Tongue (tissue), 2 donors: ENCODE measurements around the gene EPB41. TPM values are rescaled to one million over a fixed set of nuclear protein-coding genes. Genes with fewer than 3 reads are reported as not detected.
A peak's percentile ranks its signal among the peaks of the same experiment; 100 is the strongest.
"Not testable (repeated sequence)": the region's sequence is repeated elsewhere in the genome, so short reads cannot be mapped to it uniquely, and the experiment has no call there.

Experiments
- DNase-seq: peaks from one replicate; pipeline ENCODE4 v3.0.0-alpha.2; 2015
- total RNA-seq: library from RNA; depleted of rRNA; stranded (reverse); fragments of >200 nt; gene quantifications from one replicate; pipeline ENCODE4 v1.2.3, GENCODE V29; 2014

The EPB41 gene
- 27.7 TPM for total RNA-seq

DNA sequence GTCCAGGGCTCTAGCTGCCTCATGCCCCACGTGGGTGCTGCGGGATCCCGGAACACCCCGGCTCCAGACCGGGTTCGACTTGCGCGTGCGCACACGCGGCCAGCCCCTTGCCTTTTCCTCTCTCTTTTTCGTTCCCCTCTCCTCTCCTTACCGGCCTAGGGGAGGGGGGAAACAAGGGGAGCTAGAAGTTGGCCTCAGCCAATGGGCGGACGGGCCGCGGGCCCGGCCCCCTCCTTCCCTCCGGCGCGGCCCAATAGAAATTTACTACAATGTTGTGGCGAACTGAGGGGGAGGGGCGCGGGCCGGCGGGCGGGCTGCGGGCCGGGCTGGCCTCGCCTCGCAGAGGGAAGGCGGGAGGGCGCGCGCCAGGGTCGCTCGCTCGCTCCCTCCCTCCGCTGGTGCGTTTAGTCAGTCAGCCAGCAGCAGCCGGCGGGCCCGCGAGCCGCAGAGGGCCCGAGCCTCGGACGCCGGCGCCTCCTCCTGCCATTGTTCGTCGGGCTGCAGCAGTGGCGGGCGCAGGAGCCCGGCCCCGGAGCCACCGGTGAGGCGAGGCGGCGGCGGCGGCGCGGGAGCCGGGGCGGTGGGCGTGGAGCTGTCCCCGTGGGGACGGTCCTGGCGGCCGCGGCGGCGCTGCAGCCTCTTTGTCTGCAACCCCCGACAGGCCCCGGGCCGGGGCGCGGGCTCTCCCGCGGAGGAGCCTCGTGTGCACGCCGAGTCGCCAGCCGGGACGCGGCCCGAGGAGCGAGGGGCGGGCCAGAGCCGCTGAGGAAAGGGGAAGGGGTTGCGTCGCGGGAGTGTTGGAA lies at the start of gene EPB41:
Gene EPB41, plus strand, starts transcription at position 342 of the 803 bp plus-strand sequence. CDS start 72,869 bp downstream, outside the sequence.
- peak; percentile 98 for DNase-seq

DNA sequence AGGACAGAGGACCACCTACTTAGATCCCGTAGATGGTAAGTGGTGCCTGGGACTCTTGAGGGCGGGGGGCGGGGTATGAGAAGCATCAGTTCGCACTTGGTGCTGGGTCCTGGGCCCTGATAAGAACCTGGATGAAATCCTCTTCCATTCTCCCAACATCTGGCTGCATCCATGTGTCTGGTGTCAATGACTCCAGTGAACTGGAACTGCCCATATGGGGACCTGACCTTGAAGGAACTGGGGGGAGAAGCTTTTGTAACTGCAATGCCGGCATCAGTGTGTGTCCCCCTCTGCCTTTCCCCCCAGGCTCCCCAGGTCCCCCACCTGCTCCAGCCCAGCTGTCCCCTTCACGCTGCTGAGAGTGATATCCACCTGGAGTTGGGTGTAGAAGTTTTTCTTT lies 49.7 kb upstream of the EPB41 start:
- no peak for DNase-seq

DNA sequence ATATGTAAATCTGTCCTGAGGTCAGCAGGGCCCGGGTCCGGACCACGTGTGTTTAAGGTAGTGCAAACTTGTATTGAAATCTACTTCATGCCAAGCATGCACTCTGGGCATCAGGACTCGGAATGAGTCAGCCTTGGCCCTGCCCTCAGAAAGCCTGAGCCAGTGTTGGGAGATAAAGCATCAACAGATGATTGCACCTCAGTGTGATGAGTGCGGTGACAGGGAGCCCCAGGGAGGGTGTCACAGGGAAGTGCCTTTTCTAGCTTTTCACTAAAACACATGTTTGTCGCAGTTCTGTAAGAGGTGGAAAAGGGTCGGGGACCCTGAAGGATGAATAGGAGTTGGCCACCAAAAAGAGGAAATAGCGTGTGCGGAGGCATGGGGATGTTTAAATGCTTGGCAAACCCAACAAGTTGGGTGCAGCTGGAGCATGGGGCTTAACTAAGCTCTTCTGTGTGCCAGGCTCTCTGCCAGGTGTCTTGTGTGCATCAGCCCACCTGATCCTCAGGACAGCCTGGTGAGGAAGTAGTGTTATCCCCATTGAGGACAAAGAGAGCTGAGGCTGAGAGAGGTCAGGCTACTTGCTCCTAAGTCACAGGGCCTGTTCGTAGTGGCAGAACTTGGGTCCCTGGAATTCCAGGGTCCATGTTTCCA lies 48.2 kb upstream of the EPB41 start:
- no peak for DNase-seq

DNA sequence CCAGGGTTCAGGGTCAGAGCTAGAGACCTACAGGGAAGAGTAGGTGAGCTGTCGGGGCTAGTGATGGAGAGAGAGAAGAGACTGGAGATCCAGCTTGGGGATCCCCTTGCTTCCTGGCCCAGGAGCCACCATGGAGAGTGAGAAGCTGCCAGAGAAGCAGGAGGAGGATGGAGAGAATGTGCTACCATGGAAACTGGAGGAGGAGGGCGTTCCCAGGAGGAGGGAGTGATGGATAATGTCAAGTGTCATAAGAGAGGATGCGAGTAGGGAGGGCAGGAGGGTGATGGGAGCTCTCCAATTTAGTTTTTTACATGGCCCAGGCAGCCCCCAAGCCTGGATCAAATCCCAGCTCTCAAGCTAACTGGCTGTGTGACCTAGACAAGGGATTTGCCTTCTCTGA lies 46.5 kb upstream of the EPB41 start:
- DNase-seq: no peak

DNA sequence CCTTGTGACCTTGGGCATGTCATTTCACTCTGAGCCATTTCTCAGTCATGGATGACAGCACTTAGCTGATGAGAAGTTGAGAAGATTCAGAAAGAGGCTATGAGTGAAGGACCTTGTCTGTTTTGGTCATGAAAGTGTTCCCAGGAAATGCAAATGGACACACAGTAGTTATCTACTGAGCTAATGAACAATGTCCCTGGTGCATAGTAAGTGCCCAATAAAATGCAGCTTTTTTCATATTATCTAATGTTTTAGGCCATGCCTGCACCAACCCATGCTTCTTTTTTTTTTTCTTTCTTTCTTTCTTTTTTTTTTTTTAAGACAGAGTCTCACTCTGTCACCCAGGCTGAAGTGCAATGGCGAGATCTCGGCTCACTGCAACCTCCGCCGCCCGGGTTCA lies 44.4 kb upstream of the EPB41 start:
- no peak for DNase-seq

DNA sequence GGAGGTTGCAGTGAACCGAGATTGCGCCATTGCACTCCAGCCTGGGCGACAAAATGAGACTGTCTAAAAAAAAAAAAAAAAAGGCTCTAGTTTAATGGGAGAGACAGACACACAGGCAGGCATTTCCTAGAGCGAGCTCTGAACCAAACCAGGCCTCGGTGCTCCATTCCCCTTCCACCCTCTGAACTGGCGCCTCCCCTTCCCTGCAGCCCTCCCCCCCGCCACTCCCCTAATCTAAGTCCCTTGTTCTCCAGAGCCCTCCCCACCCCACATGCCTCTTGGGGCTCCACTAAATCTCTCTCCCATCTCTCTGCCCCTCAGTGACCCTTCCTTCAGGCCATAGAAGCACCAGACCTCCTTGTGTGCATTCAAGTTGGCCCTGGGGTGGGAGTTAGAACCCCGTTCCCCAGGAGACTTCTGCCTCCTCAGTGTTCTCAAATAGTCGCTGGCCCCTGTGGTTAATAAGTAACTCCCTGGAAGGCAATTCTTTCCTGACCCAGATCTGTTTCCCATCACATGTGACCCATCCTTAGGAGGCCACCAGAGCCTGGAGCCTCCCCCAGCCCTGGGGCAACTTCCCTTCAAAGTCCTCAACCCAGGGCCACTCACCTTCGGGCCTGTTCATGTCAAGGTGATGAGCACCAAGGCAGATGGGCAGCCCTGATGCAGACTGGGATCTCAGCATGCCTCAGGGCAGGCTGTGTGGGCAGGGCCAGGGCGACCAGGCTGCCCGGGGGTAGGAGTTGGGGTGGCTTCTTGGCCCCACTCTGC lies 42.6 kb upstream of the EPB41 start:
- DNase-seq: no peak

DNA sequence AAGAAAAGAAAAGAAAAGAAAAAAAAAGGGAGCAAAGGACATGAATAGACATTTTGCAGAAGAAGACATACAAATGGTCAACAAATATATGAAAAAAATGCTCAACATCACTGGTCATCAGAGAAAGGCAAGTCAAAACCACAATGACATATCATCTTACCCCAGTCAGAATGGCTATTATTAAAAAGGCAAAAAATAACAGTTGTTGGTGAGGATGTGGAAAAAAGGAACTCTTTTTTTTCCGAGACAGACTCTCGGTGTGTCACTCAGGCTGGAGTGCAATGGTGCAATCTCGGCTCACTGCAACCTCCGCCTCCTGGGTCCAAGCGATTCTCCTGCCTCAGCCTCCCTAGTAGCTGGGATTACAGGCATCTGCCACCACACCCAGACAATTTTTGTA lies 39.2 kb upstream of the EPB41 start:
- not testable (repeated sequence) for DNase-seq

DNA sequence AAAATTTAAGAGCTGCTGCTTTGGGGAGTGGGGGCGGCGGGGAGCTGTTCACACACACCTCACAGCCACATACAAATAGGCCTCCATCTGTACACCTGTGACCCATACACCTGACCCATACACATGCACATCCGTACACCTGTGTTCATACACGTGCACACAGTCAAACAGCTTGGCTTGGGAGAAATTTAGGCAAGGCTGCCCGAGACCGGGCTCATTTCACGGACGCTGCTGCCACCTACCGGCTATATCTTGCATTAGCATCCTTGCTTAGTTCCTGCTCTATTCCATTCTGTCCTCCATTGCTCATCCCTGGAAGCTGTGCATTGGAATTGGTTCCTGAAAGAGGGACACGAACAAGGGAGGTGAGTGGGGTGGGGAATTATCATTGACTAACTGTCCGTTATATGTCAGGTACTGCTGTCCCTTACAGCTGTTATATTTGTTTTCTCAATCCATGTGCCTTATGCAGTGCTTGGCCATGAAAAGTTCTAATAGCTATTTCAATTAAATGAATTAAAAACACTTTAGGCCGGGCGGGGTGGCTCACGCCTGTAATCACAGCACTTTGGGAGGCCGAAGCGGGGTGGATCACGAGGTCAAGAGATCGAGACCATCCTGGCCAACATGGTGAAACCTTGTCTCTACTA lies 37.1 kb upstream of the EPB41 start:
- peak; percentile 91 for DNase-seq

DNA sequence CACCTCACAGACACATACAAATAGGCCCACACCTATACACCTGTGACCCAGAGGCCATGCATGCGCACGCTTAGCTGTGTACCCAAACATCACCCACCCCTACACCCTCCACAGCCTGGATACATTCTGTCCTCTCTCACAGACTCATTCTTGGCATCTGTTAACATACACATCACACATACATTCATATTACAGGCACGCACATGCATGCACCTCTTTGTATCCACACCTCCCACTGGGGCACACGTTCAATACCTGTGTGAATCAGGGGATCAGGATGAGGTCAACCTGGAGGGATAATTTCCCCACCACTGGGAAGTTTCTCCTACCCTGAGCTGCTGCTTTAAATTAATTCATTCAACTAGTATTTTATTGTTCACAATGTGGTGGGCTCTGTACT lies 35.6 kb upstream of the EPB41 start:
- DNase-seq: no peak

DNA sequence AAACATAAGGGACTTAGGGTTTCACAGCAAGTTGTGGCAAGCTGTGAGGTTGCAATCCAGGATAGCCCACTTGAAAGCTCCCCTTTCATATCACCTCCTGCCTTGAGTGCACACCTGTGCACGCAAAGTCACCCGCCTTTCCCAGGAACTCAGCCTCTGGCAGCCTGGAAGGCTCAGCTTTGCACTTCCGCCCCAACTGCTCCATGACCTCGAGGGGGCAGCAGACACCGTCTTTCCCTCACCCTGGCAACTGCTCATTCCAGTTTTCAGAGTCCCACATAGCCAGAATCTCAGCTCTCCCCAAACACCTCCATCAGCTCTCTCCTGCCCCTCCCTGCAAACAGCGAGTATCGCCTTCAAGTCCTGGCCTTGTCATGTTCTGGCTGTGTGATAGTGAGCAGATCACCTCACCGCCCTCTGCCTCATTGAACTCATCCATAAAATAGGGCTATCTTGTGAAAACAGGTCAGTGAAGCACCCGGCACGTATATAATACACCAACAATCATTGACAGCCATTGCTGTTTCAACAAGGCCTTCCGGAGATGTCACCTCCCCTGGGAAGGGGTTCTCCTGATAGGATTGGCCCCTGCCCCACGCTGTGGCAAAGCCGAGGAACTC lies 32.2 kb upstream of the EPB41 start:
- peak; percentile 95 for DNase-seq

DNA sequence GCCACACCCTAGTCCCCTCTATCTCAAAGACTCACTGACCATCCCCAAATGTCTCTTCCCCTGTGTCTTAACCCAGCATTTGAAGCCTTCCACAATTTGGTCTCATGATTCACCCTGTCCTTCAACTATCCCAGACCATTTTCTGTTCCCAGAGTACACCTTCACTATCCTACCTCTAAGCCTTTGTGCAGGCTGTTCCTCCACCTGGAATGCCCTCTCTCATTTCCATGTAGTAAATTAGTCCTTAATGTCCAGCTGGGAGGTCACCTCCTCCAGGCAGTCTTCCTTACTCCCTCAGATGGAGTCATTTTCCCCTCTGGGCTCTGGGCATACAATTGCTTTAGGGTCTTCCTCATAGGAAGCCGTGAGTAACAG lies 31.1 kb upstream of the EPB41 start:
- DNase-seq: no peak

DNA sequence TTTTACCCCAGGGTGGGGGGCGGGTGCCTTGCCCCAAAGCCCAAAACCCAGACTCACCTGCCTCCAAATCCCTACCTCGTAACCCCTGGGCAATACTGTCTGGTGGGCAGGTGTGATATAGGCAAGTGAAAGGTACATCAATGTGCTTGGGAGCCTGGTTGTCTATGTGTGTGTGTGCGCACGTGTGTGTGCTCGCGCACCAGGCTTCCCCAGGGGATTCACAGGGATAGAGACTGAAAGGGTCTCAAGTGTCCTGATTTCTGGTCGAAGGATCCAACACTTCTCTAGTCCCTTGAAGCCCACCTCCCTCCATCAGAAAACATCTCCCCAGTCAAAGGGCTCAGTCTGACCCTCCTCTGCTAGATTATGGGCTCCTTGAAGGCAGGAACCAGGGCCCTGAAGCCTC lies 28.9 kb upstream of the EPB41 start:
- DNase-seq: no peak

DNA sequence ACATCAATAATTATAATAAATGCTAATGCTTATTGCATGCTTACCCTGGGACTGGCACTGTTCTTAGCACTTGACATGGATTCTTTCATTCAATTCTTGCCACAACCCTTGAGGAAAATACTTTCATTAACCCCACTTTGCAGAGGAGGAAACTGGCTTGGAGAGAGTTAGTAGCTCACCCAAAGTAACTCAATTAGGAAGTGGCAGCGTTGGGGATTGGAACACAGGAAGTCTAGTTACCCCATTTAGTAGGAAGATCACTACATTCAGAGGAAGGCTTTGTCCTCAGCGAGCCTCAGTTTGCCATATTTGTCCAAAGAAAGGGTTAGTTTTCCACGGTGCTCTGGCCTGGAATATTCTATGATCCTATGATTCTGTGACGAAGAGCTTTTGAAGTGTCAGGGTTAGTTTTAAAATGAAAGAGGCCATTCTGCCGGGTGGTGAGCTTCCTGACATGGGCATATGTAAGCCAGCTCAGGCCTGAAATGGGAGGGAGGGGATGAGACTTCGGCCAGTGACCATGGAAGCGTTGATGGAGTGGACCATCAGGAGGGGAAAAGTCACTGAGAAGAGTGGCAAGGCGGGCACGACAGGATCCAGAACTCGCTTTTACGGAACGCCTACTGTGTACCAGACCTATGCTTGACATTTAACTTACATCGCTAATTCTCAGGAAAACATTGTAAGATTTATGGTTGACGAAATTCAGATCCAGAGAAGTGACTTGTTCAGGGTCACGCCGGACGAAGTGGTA lies 28.2 kb upstream of the EPB41 start:
- no peak for DNase-seq

DNA sequence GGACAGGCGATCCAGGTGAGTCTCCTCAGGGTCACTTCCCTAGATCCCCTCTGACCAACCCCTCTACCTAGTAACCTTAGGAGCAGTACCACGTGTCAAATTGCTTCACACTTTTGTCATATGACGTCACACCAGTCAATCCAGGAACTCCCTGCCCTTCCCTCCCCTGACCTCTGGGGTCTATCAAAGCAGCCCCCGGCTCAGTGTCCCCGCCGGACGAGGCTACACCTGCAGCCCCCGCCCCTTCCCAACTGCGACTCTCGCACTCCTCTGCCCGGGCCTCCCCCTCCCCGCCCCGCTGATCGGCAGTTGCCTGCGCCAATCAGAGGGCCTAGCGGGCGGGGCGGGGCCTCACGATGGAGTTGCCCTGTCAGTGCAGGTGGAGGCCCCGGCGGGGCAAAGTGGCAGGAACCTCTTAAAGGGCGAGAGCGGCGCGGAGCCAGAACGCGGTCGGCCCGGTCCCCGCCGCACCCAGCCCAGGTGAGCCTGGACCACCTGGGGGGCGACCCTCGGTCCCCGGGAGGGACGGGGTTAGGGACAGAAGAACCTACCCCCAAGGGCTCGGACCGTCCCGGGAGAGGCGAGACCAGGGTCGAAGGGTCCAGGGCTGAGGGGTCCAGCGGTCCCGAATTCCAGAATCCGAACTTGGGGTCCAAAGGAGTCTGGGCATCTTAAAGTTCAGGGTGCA lies 27.5 kb upstream of the EPB41 start:
- peak; percentile 80 for DNase-seq

DNA sequence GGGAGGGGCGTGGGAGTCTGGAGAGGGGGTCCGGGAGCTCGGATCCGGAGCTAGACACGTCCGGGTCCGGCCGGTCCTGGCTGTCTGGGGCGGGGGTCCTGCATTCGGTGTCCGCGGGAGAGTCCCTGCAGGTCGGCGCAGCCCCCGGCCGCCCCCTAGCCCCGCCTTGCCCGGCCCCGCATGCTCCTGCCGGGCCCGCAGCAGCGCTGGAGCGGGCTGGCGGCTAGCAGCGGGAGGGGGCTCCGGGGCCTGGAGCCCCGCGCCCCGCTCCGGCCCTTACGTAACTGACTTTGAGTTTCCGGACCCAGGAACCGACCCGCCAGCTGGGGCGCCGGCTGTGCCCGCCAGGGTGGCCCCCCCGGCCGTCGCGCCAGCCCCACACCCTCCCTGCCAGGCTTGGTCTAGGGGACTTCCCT lies 26.9 kb upstream of the EPB41 start:
- peak; percentile 25 for DNase-seq

DNA sequence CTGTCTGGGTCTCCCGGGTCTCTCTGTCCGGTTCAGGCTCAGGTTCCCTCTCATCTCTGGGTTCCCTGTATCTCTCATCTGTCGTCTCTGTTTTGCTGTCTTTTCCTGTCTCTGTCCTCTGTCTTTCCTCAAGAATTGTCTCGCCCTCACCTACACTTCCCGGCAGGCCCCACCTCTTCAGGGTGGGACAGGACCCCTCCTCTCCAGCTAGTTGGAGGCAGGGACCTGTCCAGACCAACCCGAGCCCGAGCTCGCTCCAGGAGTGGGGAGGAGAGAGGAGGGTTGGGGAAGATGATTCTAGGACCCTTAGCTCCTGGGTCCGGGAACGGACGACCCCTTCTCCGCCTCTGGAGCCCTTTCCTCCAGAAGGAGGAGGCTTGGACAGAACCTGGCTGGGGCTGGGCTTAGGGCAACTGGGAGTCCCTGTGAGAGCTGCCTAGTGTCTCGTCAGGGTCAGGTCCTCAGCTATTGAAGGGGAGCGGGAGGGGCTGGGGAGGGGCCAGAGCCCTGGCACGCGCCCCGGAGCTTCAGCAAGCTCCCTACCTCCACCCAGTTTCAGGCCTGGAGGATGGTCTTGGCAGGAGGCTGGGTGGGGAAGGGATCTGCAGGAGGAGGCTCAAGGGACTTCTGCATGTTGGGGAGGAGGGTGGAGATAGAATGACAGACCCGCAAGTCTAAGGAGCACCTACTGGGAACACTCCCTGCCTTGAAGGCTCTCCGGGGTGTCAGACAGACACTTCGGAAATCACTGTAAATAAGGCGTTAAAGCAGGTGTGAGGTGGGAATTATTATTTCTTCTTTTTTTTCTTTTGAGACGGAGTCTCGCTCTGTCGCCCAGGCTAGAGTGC lies 26.3 kb upstream of the EPB41 start:
- peak; percentile 61 for DNase-seq

DNA sequence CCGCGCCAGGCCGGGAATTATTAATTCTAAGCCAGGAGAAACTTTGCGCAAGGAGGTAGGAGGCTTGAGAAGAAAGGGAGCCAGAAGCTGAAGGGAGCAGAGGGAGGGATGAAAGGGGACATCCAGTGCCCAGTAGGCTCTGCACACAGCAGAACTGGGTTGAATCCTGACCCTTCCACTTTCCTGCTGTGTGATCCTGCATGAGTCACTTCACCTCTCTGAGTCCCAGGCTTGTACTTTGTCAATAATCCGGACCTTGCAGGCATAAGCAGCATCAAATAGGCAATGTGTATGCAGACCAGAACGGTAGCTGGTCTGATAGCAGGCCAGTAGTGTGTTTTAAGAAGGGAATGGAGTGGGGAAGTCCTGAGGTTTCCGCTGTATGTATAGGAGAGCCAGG lies 25.5 kb upstream of the EPB41 start:
- DNase-seq: no peak

DNA sequence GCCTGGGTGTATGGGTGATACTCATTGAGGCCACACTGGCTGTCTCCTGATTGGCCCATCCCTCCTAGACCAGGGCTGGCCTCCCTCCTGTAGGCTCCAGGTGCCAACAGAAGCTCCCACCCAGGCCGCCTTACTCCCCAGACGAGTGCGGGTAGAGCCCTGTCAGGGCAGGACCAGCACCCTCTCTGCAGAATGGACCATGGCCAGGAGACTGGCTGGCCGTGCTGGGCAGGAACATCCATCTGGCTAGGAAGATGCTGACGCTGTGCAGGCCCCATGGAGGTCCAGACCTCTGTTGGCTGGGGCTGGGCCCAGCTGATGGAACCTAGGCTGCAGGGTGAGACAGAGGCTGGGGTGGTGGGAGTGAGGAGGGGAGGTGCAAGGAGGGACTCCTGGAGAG lies 25.0 kb upstream of the EPB41 start:
- DNase-seq: no peak

DNA sequence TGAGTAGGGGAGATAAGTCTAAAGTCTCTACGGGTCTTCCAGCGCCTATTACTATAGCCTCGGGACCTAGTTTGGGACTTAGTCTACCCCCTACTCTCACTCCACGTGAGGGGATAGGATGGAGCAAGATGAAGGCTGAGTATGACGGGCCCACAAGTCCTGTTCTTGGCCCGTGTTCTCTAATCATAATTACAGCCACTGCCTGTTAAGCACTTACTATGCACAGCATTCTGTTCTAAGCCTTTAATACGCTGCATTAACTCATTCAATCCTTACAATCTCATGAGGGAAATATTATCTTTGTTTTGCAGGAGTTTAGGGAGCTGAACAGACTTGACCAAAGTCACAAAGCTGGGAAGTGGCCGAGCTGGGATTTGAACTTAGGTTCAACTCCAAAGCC lies 23.9 kb upstream of the EPB41 start:
- DNase-seq: no peak

DNA sequence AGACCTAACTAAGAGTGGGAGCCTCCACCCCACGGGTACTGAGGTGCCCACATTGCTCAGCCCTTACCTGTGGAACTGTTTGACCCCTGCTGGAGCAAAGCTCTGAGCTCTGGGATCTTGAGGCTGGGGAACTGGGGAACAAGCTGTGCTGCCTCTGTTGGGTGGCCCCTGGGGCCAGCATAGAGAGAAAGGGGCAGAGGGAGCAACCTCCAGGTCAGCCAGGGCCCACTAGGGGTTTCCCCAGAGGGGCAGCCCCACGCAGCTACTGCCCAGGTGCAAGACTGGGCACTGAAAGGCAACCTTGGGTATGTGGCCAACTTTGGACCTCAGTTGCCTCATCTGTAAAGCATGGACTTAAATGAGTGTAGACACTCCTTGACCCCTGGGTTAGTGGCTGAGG lies 23.5 kb upstream of the EPB41 start:
- no peak for DNase-seq
